Gastrocnemius medialis (tissue), 4 donors: ENCODE results near the gene EPS8L2. TPM values are rescaled to one million over a fixed set of nuclear protein-coding genes. Genes with fewer than 3 reads are reported as not detected.

Source experiments
- ATAC-seq, 2 donors: fragments of 150-250 bp; one replicate each; pipeline ENCODE4 v1.9.1; 2016
- DNase-seq, 2 donors: peaks; one replicate each; pipeline ENCODE4 v3.0.0-alpha.2; 2019
- H3K27ac ChIP-seq, 4 donors: fragments of 200-600 bp; sonication (generic); 1 replicate in 1 of 4; 2 replicates in 3 of 4; pipeline ENCODE4 v1.5.1; 2016 to 2018; ENCODE audit warnings: mild to moderate bottlenecking in 2 of 4, moderate library complexity in 1 of 4
- H3K27me3 ChIP-seq, 3 donors: fragments of 200-600 bp; sonication (generic) in 2 of 3; 1 replicate in 1 of 3; 2 replicates in 2 of 3; pipeline versions ENCODE4 v1.5.1 to v1.6.0; 2016 to 2019; ENCODE audit warnings: mild to moderate bottlenecking in 1 of 3, moderate library complexity in 1 of 3
- H3K36me3 ChIP-seq, 2 donors: fragments of 200-600 bp; sonication (generic) in 1 of 2; one replicate each; pipeline ENCODE4 v1.5.1; 2017 to 2018
- H3K4me1 ChIP-seq, 2 donors: fragments of 200-600 bp; sonication (generic) in 1 of 2; one replicate each; pipeline ENCODE4 v1.5.1; 2016 to 2017; ENCODE audit warnings: mild to moderate bottlenecking in 2 of 2
- H3K4me3 ChIP-seq, 4 donors: fragments of 200-600 bp; sonication (generic) in 3 of 4; 1 replicate in 1 of 4; 2 replicates in 3 of 4; pipeline ENCODE4 v1.5.1; 2016 to 2019; ENCODE audit warnings: mild to moderate bottlenecking in 2 of 4
- H3K9me3 ChIP-seq, 3 donors: fragments of 200-600 bp; sonication (generic) in 2 of 3; 1 replicate in 1 of 3; 2 replicates in 2 of 3; pipeline ENCODE4 v1.5.1; 2016 to 2019
- POLR2A ChIP-seq, 2 donors: fragments of 450-650 bp; IDR thresholded peaks; one replicate each; pipeline ENCODE4 v1.6.1; 2017; ENCODE audit warnings: antibody characterized with exemption in 2 of 2, mild to moderate bottlenecking in 2 of 2, moderate library complexity in 2 of 2
- in situ Hi-C, 4 donors: fragments of 200-750 bp; cut with MboI; loops; one replicate each; pipeline versions ENCODE4 v1.15.0 to v1.8.0; 2017; ENCODE audit warnings: low sequenced_read_pairs in 4 of 4
- intact Hi-C: fragments of 100-400 bp; cut with DNase I; formaldehyde crosslinking; loops from one replicate; pipeline ENCODE4 v1.15.1; 2023; ENCODE audit warnings: low total_unique reads
- total RNA-seq, 4 donors: library from RNA; depleted of rRNA; stranded (reverse); fragments of >200 nt; gene quantifications; one replicate each; pipeline versions ENCODE4 v1.1.0 to v1.2.3, GENCODE V29; 2016
- TF ChIP-seq, protein P1 (sequence below), 5 experiments: fragments of 450-650 bp in 3 of 5; fragments of 200-600 bp in 2 of 5; sonication (generic) in 2 of 5; IDR thresholded peaks in 4 of 5; conservative IDR thresholded peaks in 1 of 5; 1 replicate in 4 of 5; 2 replicates in 1 of 5; pipeline ENCODE4 v1.5.1; 2016 to 2019; ENCODE audit warnings: antibody characterized with exemption in 5 of 5, mild to moderate bottlenecking in 3 of 5, moderate library complexity in 3 of 5

The EPS8L2 gene
- total RNA-seq, 4 donors from 2014 or later, result 0.42 to 3.3 (median 1.8) TPM

DNA sequence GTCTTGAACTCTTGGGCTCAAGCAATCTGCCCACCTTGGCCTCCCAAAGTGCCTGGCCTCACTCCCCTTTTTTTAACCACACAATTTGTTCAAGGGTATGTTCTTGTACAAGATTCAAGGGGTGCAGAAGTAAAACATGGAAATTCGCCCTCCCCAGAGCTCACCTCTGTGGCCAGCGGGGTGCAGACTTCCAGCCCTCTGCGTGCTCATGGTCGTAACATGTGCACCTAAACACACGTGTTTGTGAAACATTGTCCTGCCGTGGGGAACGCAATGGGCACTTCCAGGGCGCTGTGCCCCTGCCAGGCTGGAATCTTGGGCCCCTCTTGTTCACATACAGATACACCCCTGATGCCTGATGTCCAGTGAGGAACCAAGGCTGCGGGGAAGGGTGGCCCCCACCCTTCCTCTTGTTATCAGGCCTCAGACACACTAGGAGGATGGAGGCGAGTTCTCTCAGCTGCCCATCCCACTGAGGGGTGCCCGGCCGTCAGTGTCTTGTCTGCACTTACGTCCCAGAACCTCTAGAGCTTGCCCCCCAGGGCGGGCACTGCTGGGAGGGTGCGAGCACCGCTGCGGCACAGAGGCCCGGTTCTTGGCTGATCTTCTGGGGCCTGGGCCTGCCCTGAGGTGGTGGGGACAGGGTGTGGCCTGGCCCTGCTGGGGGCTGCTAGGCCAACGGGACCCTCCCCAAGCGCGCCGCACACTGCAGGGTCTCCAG is 4.1 kb upstream of the EPS8L2 start:
- Histone ChIP-seq H3K27ac (no peak overlapping the region), H3K4me3 (no peak overlapping the region), H3K4me1 (peaks cover 15 to 29% of the 10 kb centered on the region in 2 donors), H3K36me3 (peaks cover 0 to 25% of the 10 kb centered on the region in 2 donors), H3K27me3 (peaks cover 6 to 9% (median 7%) of the 10 kb centered on the region in 3 donors), H3K9me3 (no peaks in the 10 kb centered on the region)
- in situ Hi-C loops, result loop anchor here in 3 of 4 donors (25.0 kb wide), 1 partner anchor 140 kb away; the partner anchor contains the start of genes LMNTD2 (in 3 of the 3) and RASSF7 (in 3 of the 3)
- TF ChIP-seq, protein P1, sequence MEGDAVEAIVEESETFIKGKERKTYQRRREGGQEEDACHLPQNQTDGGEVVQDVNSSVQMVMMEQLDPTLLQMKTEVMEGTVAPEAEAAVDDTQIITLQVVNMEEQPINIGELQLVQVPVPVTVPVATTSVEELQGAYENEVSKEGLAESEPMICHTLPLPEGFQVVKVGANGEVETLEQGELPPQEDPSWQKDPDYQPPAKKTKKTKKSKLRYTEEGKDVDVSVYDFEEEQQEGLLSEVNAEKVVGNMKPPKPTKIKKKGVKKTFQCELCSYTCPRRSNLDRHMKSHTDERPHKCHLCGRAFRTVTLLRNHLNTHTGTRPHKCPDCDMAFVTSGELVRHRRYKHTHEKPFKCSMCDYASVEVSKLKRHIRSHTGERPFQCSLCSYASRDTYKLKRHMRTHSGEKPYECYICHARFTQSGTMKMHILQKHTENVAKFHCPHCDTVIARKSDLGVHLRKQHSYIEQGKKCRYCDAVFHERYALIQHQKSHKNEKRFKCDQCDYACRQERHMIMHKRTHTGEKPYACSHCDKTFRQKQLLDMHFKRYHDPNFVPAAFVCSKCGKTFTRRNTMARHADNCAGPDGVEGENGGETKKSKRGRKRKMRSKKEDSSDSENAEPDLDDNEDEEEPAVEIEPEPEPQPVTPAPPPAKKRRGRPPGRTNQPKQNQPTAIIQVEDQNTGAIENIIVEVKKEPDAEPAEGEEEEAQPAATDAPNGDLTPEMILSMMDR (IDR thresholded peaks at IDR 0.05 in 4 of 5, conservative IDR thresholded peaks at IDR 0.05 in 1 of 5), result no peak
- DNase-seq (peak in 1 of 2 donors; percentile 11), ATAC-seq (no peak)
- intact Hi-C loops, result no loop called here

DNA sequence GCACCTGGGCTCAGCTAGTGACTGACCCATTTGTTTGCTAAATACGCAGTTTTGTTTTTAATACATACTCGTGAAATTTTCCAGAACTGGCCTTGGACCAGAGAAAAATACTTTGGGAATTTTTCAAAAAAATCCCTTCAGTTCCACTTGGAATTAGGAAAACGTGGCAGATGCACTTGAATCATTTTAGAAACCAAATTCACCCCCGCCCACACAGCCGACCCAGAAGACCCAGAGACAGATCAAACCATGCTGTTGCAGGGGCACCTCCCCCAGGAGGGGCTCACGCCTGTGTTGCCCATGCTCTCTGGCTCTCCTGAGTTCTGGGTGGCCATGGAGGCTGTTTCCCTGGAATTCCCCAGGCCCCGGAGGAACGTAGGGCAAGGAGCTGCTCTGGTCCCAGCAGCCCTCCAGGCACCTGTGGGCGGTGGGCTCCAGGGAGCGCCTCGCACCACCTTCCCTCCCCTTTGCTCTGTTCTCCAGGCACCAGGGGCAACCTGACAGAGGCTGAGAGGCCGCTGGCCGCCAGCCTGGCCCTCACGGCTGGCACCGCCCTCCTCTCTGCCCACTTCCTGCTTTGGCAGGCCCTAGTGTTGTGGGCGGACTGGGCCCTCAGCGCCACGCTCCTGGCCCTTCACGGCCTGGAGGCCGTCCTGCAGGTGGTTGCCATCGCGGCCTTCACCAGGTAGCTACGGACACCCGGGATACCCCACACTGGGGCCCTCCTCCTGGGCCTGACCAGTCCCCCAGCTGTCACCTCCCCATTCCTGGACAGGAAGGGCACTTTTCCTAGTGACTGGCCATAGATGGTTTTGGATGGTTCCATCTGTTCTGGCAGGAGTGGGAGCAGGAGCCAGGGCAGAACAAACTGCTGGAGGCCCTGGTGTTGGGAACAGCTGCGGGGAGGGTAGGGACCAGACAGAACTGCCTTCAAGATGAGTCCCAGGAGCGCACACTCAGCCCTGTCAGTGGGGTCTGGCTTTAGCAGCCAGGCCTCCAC is 3.3 kb upstream of the EPS8L2 start:
- H3K36me3 ChIP-seq, result peaks cover 0 to 25% of the 10 kb centered on the region in 2 donors
- intact Hi-C loops, result no loop called here

DNA sequence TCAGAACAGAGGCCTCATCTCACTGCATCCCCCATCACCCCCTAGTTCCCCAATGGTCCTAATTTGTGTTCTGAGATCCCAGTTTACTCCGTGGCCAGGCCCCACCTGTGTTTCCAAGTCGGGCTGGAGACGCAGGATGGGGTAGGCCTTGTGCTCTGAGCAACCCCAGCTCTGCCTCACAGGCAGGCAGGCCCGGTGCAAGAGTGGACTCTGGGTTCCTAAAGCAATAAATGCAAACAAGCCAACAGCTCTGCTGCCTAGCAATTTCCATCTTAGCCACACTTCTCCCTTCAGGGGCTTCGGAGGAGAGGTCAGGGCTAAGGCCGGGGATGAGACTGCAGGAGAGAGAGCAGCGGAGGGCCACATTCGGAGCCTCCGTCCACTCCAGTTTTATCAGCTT is 2.5 kb upstream of the EPS8L2 start:
- Histone ChIP-seq H3K4me3 (no peak overlapping the region), H3K9me3 (no peaks in the 10 kb centered on the region), H3K27me3 (peaks cover 21 to 23% (median 22%) of the 10 kb centered on the region in 3 donors), H3K36me3 (peaks cover 0 to 25% of the 10 kb centered on the region in 2 donors), H3K4me1 (peaks cover 0 to 21% of the 10 kb centered on the region in 2 donors), H3K27ac (peak overlapping the region in 2 of 4 donors; percentile 35 to 58)
- intact Hi-C loops, result no loop called here
- ATAC-seq, result no peak
- in situ Hi-C loops, result loop anchor here in 3 of 4 donors (25.0 kb wide), 1 partner anchor 141 kb away; the partner anchor contains the start of genes LMNTD2 (in 3 of the 3) and RASSF7 (in 3 of the 3)
- TF ChIP-seq POLR2A (IDR thresholded peaks at IDR 0.05), result no peak
- TF ChIP-seq, protein P1 (IDR thresholded peaks at IDR 0.05 in 4 of 5, conservative IDR thresholded peaks at IDR 0.05 in 1 of 5), result no peak
- DNase-seq, result no peak

More for the DNA sequence above, 3.3 kb upstream of the EPS8L2 start:
- no peak for TF ChIP-seq POLR2A (IDR thresholded peaks at IDR 0.05)
- peaks cover 7 to 28% of the 10 kb centered on the region in 2 donors for H3K4me1 ChIP-seq
- no peaks in the 10 kb centered on the region for H3K9me3 ChIP-seq
- ATAC-seq, result peak in 1 of 2 donors; percentile 1
- H3K27me3 ChIP-seq, result peaks cover 14 to 17% (median 16%) of the 10 kb centered on the region in 3 donors
- no peak overlapping the region for H3K4me3 ChIP-seq
- H3K27ac ChIP-seq, result peak overlapping the region in 2 of 4 donors; percentile 35 to 58
- in situ Hi-C loops, result loop anchor here in 3 of 4 donors (25.0 kb wide), 1 partner anchor 140 kb away; the partner anchor contains the start of genes LMNTD2 (in 3 of the 3) and RASSF7 (in 3 of the 3)
- peak in 1 of 2 donors; percentile 42 for DNase-seq

DNA sequence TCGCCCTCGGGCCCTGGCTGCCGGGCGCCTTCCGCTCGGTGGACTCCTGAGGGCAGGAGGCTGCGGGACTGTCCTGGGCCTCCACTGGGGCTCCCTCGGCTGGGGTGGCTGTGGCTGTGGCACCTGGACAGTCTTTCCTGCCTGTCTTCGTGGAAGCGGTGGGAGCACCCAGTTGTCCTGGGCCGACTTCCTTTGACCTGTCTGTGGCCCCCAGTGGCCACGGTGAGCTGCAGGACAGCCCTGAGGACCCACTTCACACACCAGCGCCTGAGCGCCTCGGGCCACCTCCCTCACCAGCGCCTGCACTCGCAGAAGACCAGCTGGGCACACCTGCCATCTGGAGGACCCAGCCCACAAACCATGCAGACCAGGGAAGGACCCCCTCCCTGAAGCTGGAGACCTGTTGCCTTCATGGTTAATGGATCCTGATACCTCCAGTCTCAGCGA is 1.8 kb upstream of the EPS8L2 start:
- no peak overlapping the region for H3K27ac ChIP-seq
- no peak overlapping the region for H3K4me3 ChIP-seq
- H3K27me3 ChIP-seq, result peaks cover 23 to 26% (median 23%) of the 10 kb centered on the region in 3 donors
- H3K9me3 ChIP-seq, result no peaks in the 10 kb centered on the region
- in situ Hi-C loops, result loop anchor here in 3 of 4 donors (25.0 kb wide), 1 partner anchor 142 kb away; the partner anchor contains the start of genes LMNTD2 (in 3 of the 3) and RASSF7 (in 3 of the 3)
- H3K36me3 ChIP-seq, result peaks cover 0 to 25% of the 10 kb centered on the region in 2 donors
- TF ChIP-seq POLR2A (IDR thresholded peaks at IDR 0.05), result no peak
- TF ChIP-seq, protein P1 (IDR thresholded peaks at IDR 0.05 in 4 of 5, conservative IDR thresholded peaks at IDR 0.05 in 1 of 5), result no peak
- ATAC-seq (no peak), DNase-seq (peak in 1 of 2 donors; percentile 11)
- peaks cover 0 to 19% of the 10 kb centered on the region in 2 donors for H3K4me1 ChIP-seq
- intact Hi-C loops, result no loop called here
